ENCODE data around the gene MEOX2.

DNA sequence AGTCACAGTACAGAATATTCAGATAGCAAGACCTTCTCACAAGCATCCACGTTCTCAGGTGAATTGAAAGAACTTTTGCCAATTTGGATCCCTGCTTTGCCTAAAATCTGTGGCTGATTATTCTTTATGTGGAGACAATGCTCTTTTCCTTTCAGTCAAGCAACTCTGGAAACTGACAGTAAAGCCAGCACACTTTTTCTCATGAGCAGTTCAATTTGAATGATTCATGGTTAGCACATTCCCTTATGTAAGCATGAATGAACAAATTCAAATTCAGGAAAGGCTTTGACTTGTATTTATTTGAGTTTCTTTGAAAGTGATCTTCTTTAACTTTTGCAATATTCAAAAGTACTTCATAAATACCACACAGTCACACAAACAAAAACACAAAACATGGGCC, 57.6 kb downstream of the MEOX2 start:
- TF ChIP-seq, protein P1, sequence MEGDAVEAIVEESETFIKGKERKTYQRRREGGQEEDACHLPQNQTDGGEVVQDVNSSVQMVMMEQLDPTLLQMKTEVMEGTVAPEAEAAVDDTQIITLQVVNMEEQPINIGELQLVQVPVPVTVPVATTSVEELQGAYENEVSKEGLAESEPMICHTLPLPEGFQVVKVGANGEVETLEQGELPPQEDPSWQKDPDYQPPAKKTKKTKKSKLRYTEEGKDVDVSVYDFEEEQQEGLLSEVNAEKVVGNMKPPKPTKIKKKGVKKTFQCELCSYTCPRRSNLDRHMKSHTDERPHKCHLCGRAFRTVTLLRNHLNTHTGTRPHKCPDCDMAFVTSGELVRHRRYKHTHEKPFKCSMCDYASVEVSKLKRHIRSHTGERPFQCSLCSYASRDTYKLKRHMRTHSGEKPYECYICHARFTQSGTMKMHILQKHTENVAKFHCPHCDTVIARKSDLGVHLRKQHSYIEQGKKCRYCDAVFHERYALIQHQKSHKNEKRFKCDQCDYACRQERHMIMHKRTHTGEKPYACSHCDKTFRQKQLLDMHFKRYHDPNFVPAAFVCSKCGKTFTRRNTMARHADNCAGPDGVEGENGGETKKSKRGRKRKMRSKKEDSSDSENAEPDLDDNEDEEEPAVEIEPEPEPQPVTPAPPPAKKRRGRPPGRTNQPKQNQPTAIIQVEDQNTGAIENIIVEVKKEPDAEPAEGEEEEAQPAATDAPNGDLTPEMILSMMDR (IDR thresholded peaks at IDR 0.05; ENCODE audit: insufficient read depth, low read length), result no peak
- TF ChIP-seq GABPA (IDR thresholded peaks at IDR 0.05; ENCODE audit: low read depth) (no peak), POLR2AphosphoS5 (IDR thresholded peaks at IDR 0.05; ENCODE audit: low read depth) (no peak), SPI1 (IDR thresholded peaks at IDR 0.05; ENCODE audit: borderline replicate concordance, low read depth) (no peak)
- TF ChIP-seq, protein P2, sequence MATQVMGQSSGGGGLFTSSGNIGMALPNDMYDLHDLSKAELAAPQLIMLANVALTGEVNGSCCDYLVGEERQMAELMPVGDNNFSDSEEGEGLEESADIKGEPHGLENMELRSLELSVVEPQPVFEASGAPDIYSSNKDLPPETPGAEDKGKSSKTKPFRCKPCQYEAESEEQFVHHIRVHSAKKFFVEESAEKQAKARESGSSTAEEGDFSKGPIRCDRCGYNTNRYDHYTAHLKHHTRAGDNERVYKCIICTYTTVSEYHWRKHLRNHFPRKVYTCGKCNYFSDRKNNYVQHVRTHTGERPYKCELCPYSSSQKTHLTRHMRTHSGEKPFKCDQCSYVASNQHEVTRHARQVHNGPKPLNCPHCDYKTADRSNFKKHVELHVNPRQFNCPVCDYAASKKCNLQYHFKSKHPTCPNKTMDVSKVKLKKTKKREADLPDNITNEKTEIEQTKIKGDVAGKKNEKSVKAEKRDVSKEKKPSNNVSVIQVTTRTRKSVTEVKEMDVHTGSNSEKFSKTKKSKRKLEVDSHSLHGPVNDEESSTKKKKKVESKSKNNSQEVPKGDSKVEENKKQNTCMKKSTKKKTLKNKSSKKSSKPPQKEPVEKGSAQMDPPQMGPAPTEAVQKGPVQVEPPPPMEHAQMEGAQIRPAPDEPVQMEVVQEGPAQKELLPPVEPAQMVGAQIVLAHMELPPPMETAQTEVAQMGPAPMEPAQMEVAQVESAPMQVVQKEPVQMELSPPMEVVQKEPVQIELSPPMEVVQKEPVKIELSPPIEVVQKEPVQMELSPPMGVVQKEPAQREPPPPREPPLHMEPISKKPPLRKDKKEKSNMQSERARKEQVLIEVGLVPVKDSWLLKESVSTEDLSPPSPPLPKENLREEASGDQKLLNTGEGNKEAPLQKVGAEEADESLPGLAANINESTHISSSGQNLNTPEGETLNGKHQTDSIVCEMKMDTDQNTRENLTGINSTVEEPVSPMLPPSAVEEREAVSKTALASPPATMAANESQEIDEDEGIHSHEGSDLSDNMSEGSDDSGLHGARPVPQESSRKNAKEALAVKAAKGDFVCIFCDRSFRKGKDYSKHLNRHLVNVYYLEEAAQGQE (IDR thresholded peaks at IDR 0.05; ENCODE audit: insufficient replicate concordance, low read depth), result no peak
